NCI-H1092 (cell line): ENCODE results near the gene MMP14.
"Not testable (repeated sequence)": the region's sequence is repeated elsewhere in the genome, so short reads cannot be mapped to it uniquely, and the experiment has no call there.

Experiments
- DNase-seq: peaks from one replicate; lab custom pipeline; 2025; lab: John Stamatoyannopoulos, UW

Gene MMP14

DNA sequence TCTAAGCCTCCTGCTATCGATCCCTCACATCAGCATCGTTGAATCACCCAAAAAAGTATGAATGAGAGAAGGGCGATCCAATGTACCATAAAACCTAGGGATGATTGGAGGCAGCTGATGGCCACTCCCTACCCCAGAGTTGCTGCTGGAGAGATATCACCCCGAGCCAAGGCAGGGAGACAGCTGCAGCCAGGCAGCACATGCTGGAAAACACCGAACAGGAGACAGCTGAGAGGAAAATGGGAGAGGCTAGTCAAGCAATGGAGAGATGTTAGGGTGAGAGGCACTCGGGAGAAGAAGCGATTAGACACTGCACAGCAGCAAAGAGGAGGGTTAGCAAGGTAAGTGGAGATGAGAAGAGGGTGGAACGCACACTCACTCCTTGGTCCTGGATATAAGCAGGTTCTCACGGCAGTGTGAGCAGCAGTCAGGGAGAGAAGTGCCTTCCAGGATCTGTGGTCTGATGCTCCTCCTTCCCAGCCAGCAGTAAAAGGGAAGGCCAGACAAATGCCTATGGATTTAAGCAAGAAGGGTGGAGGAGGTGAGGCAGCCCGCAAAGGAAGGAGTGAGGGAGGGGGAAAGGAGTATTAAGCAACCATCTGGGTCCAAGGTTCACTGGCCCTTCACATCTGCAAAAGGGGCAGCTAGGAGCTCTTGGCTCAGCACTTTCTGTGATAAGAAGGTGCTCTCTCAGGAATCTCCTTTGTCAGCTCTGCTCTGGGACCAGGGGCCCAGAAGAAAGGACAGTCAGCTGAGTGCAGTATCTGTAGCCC lies 21.3 kb upstream of the MMP14 start, which contains the start of gene SLC7A7:
TSS of gene SLC7A7 (minus strand) at position 495 of the 773 bp plus-strand sequence. CDS start 2,037 bp downstream, outside the sequence.
- no peak for DNase-seq

GRCh38 chr14:22819151-22819988 lies 17.0 kb upstream of the MMP14 start:
- DNase-seq = no peak

GRCh38 chr14:22820731-22821130 lies 15.7 kb upstream of the MMP14 start:
- no peak for DNase-seq

GRCh38 chr14:22821193-22822015 lies 15.0 kb upstream of the MMP14 start:
- DNase-seq = no peak

GRCh38 chr14:22822016-22822570 lies 14.3 kb upstream of the MMP14 start:
- DNase-seq = no peak

DNA sequence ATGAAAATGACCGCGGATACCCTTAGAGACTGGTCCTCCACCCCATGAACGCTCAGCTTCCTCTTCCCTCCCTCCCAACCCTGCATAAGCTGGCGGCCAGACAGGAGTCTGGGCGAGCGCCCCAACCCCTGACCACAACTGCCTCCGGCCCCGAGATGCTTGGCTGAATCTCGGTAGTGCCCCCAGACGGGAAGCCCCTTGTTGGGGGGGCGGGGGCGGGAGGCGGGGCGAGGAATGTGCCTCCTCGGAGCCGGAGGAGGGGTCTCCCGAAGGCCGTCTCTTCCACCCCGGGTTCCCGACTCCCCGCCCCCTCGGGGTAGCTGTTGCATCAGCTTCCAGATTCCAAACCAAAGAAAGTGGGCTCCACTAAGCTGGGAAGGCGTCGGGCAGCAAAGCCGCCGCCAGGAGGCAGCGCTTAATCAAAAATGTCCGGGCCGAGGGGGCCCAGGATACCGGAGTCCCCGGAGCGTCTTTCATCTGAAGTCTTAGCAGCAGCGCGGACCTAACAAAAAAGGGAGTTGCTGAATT lies 13.8 kb upstream of the MMP14 start:
- DNase-seq = peak; percentile 23

DNA sequence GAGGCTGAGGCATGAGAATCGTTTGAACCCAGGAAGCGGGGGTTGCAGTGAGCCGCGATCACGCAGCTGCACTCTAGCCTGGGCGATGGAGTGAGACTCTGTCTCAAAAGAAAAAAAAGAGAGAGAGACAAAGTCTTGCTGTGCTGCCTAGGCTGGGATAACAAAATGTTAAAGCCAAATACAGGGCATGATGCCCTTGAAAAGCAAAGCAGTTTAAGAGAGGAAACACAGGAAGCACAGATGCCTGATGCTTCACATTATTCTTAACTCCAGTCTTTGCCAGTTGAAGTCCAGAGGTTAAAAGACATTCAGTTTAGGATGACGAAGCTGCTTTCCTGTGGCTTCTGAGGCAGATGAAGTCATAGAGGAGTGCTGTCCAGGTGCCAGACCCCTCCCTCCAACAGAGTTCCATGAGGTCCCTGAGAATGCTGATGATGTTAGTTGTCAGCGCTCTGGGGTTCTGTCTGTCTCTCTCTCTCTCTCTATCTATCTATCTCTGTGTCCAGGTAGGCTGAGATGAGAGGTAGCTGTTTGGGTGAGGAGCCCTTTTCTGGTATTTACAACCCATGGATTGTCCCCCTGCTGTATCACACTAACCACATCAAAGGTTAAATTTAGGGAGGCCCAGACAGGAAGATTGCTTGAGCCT lies 11.6 kb upstream of the MMP14 start:
- no peak for DNase-seq

GRCh38 chr14:22829076-22829660 lies 7.2 kb upstream of the MMP14 start:
- DNase-seq = not testable (repeated sequence)

DNA sequence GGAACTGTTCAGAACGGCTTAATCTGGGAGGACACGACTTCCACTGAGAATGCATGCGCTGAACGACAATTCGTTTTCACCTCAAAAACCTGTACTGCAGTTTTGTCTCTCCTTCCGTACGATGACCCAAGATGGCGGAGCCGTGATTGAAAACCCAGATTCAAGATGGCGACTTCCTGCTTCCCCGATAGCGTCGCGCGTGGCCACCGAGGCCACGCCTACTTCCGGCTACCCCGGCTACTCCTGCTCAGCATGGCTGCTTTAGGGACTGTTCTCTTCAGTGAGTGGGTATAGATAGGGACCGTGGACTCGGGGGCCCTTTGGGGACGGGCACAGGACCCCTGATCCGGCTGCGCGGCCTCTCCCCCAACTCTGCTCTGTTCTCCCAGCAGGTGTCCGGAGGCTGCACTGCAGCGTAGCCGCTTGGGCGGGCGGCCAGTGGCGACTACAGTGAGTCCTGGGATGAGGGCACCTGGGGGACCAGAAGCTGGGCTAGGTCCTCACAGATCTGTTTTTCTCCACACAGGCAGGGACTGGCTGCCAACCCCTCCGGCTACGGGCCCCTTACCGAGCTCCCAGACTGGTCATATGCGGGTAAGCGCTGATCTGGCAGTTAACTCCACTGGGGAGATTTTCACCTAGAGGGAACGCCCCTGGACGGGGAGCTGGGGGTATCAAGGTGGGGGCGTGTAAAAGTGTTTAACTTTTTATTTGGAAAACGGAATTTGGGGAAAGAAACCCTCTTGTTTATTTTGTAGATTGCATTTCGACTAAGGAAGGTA lies 6.5 kb upstream of the MMP14 start, which contains the start of gene MRPL52:
TSS of gene MRPL52 (plus strand) at position 227 of the 782 bp plus-strand sequence. CDS start at position 253, 26 bp downstream.
- peak; percentile 93 for DNase-seq

GRCh38 chr14:22830443-22831010 lies 5.9 kb upstream of the MMP14 start:
- no peak for DNase-seq

- no peak for DNase-seq
Measured at GRCh38 chr14:22835505-22835904, 880 bp upstream of the MMP14 start.

- no peak for DNase-seq
Measured at GRCh38 chr14:22837114-22837749, 847 bp downstream of the MMP14 start.

GRCh38 chr14:22837750-22838538 lies 1.6 kb downstream of the MMP14 start:
- DNase-seq = no peak

DNA sequence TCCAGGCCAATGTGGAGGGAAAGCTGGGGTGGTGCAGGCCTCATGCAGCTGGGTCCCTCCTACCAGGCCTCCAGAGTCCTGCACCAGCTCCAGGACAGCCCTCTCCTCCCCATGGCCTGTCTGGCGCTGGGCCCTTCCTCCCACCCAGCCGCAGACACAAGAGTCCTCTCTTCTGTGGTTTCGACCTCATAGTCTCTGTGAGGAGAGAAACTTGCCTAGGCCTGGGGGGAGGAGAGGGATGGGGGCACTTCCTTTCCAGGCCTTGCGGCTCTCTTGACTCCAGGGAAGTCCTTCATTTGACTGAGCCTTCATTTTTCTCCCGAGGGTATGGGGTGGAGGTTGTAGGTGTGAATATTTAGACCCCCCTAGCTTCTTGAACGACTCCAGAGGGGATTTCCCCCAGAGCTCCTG lies 2.3 kb downstream of the MMP14 start:
- no peak for DNase-seq

DNA sequence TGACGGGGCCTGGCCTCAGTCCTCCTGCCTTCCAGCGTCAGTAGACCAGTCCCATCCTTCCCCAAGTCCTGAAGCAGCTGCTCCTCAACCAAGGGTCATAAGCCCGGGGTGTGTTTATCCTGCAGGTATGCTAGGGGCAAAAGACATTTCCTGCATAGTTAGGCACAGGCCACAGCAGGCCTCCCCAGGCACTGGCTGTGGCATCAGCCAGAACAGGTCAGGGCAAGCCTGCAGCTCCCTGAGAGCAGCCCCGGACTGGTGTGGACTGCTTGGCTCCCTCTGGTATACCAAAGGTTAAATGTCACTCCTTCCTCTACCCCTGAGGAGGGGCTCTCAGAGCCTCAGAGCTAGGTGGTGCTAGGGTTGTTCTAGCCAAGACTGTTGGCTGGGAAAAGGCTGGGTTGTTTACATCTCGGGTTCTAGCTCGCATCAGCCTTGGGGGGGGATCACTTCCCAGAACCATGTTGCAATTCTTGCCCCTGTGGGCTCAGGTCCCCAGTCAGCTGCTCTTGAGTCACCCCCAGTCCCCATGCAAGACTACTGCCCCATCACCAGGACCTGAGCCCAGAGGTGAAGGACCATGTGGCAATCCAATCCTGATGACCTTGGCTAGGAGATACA lies 2.9 kb downstream of the MMP14 start:
- DNase-seq = no peak

- DNase-seq = no peak
Measured at GRCh38 chr14:22841311-22841710, 4.9 kb downstream of the MMP14 start.

GRCh38 chr14:22841769-22842168 lies 5.4 kb downstream of the MMP14 start:
- DNase-seq = no peak
